ENCODE data around the gene OR8D4. TPM values are rescaled to one million over a fixed set of nuclear protein-coding genes. Genes with fewer than 3 reads are reported as not detected.
"Not testable (repeated sequence)": the region's sequence is repeated elsewhere in the genome, so short reads cannot be mapped to it uniquely, and the experiment has no call there.

Gene OR8D4
- 1 to 10 TPM in 1 of 2 donors, under 1 TPM in 1; 0.64 to 1.3 TPM for total RNA-seq

- DNase-seq: no peak
- Histone ChIP-seq H3K27me3 (no peaks in the 10 kb centered on the region), H3K4me1 (no peaks in the 10 kb centered on the region), H3K27ac (no peak within 1 kb of the TSS), H3K9me3 (no peaks in the 10 kb centered on the region), H3K9ac (ENCODE audit: low read depth in 2 of 2, low read length in 2 of 2) (no peak within 1 kb of the TSS), H3K36me3 (no peaks in the 10 kb centered on the region), H3K4me3 (no peak within 1 kb of the TSS)
- intact Hi-C loops (cut with DNase I): no loop called here
- no peak for TF ChIP-seq CTCF (IDR thresholded peaks at IDR 0.05)
These were observed at the start of gene OR8D4 for GRCh38 chr11:123901867-123902266. Gene OR8D4, plus strand, starts transcription at chr11:123902167. Its CDS starts 4,265 bp downstream, at chr11:123906432.

- Histone ChIP-seq H3K36me3 (no peaks in the 10 kb centered on the region), H3K27me3 (no peaks in the 10 kb centered on the region), H3K4me3 (no peak overlapping the region), H3K27ac (no peak overlapping the region), H3K9me3 (no peaks in the 10 kb centered on the region), H3K9ac (ENCODE audit: low read depth in 2 of 2, low read length in 2 of 2) (no peak overlapping the region), H3K4me1 (no peaks in the 10 kb centered on the region)
- intact Hi-C loops (cut with DNase I): no loop called here
- DNase-seq: no peak
- no peak for TF ChIP-seq CTCF (IDR thresholded peaks at IDR 0.05)
These were observed 49.6 kb upstream of the OR8D4 start for GRCh38 chr11:123852321-123852720.

GRCh38 chr11:123853038-123853437, 48.9 kb upstream of the OR8D4 start:
- Histone ChIP-seq H3K27ac (no peak overlapping the region), H3K4me3 (no peak overlapping the region), H3K9me3 (no peaks in the 10 kb centered on the region), H3K36me3 (no peaks in the 10 kb centered on the region), H3K27me3 (no peaks in the 10 kb centered on the region), H3K9ac (ENCODE audit: low read depth in 2 of 2, low read length in 2 of 2) (no peak overlapping the region), H3K4me1 (no peaks in the 10 kb centered on the region)
- DNase-seq: no peak
- intact Hi-C loops (cut with DNase I): no loop called here
- TF ChIP-seq CTCF (IDR thresholded peaks at IDR 0.05): no peak

- intact Hi-C loops (cut with DNase I): no loop called here
These were observed 45.5 kb upstream of the OR8D4 start for GRCh38 chr11:123856444-123856843.

GRCh38 chr11:123859731-123860130, 42.2 kb upstream of the OR8D4 start:
- H3K27ac ChIP-seq: no peak overlapping the region
- DNase-seq: no peak
- H3K4me3 ChIP-seq: no peak overlapping the region
- no peak for TF ChIP-seq CTCF (IDR thresholded peaks at IDR 0.05)
- H3K4me1 ChIP-seq: no peaks in the 10 kb centered on the region
- no peaks in the 10 kb centered on the region for H3K9me3 ChIP-seq
- intact Hi-C loops (cut with DNase I): no loop called here
- H3K9ac ChIP-seq (ENCODE audit: low read depth in 2 of 2, low read length in 2 of 2): no peak overlapping the region
- no peaks in the 10 kb centered on the region for H3K27me3 ChIP-seq
- H3K36me3 ChIP-seq: no peaks in the 10 kb centered on the region

More at GRCh38 chr11:123856444-123856843, 45.5 kb upstream of the OR8D4 start:
- Histone ChIP-seq H3K9me3 (no peaks in the 10 kb centered on the region), H3K27me3 (no peaks in the 10 kb centered on the region), H3K27ac (no peak overlapping the region), H3K9ac (ENCODE audit: low read depth in 2 of 2, low read length in 2 of 2) (no peak overlapping the region), H3K4me1 (no peaks in the 10 kb centered on the region), H3K4me3 (no peak overlapping the region), H3K36me3 (no peaks in the 10 kb centered on the region)
- DNase-seq: no peak
- TF ChIP-seq CTCF (IDR thresholded peaks at IDR 0.05): no peak

- H3K27me3 ChIP-seq; H3K36me3 ChIP-seq; H3K9ac ChIP-seq (ENCODE audit: low read depth in 2 of 2, low read length in 2 of 2); H3K4me3 ChIP-seq; intact Hi-C loops (cut with DNase I); H3K27ac ChIP-seq; H3K9me3 ChIP-seq; H3K4me1 ChIP-seq; DNase-seq: not testable (repeated sequence)
These were observed 36.7 kb upstream of the OR8D4 start for GRCh38 chr11:123865293-123865692.

GRCh38 chr11:123867795-123868194, 34.2 kb upstream of the OR8D4 start:
- H3K27me3 ChIP-seq; H3K9me3 ChIP-seq; intact Hi-C loops (cut with DNase I); DNase-seq; H3K27ac ChIP-seq; H3K9ac ChIP-seq (ENCODE audit: low read depth in 2 of 2, low read length in 2 of 2); H3K4me1 ChIP-seq; H3K4me3 ChIP-seq; H3K36me3 ChIP-seq: not testable (repeated sequence)
